BE2C (cell line): ENCODE measurements around the gene CLSTN2.

Experiments
- DNase-seq: peaks from one replicate; pipeline ENCODE4 v3.0.0-alpha.2; 2020
- H3K27me3 ChIP-seq: fragments of 250-450 bp; sonication (Bioruptor Pico); 2 replicates; pipeline ENCODE4 v1.5.1; 2020; ENCODE audit warnings: mild to moderate bottlenecking
- H3K36me3 ChIP-seq: fragments of 250-450 bp; sonication (Bioruptor Pico); 2 replicates; pipeline ENCODE4 v1.5.1; 2020; ENCODE audit warnings: mild to moderate bottlenecking
- H3K4me1 ChIP-seq: fragments of 250-450 bp; sonication (Bioruptor Pico); 2 replicates; pipeline ENCODE4 v1.5.1; 2020
- H3K4me3 ChIP-seq: 2 replicates; pipeline ENCODE4 v1.5.1; 2011; ENCODE audit warnings: low read depth, low read length
- H3K9me3 ChIP-seq: fragments of 250-450 bp; sonication (Bioruptor Pico); 2 replicates; pipeline ENCODE4 v1.5.1; 2020
- CTCF ChIP-seq: IDR thresholded peaks from 2 replicates; pipeline ENCODE4 v1.5.1; 2012; ENCODE audit warnings: mild to moderate bottlenecking, low read depth, low read length

The CLSTN2 gene

DNA sequence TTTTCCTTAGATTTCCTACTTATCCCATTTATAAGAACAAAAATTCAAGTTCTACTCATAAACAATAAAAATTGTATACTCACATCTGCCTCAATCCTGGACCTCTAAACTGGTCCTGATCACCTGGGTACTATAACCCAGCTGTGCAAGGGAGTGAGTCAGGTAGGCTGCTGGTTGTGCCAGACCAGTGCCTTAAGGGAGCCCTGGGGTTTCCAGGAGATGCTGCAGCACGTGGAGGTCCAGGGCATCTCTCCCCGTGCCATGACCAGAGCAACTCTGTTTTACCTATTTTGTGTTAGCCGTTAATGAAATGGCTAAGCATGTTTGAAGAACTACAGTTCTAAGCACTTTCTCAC lies 602.7 kb downstream of the CLSTN2 start:
- Histone ChIP-seq H3K4me3 (no peak overlapping the region), H3K4me1 (no peaks in the 10 kb centered on the region; the same call in 1 of the 2 replicates), H3K27me3 (no peaks in the 10 kb centered on the region), H3K36me3 (no peaks in the 10 kb centered on the region), H3K9me3 (no peaks in the 10 kb centered on the region)
- DNase-seq, result no peak
- TF ChIP-seq CTCF, result no peak

- Histone ChIP-seq H3K4me1 (no peaks in the 10 kb centered on the region; the same call in 1 of the 2 replicates), H3K27me3 (no peaks in the 10 kb centered on the region), H3K9me3 (no peaks in the 10 kb centered on the region), H3K36me3 (no peaks in the 10 kb centered on the region), H3K4me3 (no peak overlapping the region)
- no peak for DNase-seq
- no peak for TF ChIP-seq CTCF
Measured at GRCh38 chr3:140540262-140540661, 605.3 kb downstream of the CLSTN2 start.

DNA sequence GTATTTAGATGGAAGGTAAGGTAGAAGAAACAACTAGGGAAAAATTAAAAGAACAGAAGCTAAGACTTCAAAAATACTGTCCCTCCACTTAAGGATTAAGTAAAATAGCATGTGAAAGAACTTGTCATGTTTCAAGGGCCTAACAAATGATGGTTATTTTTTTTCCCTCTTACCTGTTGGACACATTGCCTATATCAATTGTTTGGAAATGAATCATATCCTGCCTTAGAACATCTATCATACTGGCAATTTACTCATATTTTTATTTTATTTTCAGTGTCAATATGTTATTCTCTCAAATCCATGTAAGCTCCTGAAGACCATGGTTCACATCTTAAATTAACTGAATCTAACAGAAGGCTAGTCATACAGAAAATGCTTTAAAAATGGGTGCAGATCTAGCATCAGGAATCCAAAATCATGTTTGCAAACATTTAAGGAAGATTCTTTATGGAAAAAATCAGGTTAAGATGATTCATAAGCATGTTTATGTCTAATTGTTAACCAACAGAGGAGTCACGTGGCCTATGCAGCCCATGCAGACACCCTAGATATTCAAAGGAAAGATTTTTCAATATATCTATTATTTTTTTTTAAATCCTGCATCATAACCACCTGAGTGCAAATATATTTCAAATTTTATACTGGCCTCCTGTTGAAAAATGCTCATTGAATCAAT lies 607.1 kb downstream of the CLSTN2 start:
- no peak for DNase-seq
- Histone ChIP-seq H3K4me1 (no peaks in the 10 kb centered on the region; the same call in 1 of the 2 replicates), H3K9me3 (no peaks in the 10 kb centered on the region), H3K27me3 (no peaks in the 10 kb centered on the region), H3K36me3 (no peaks in the 10 kb centered on the region), H3K4me3 (no peak overlapping the region)
- no peak for TF ChIP-seq CTCF

- no peak for DNase-seq
- no peak for TF ChIP-seq CTCF
Measured at GRCh38 chr3:140545197-140545596, 610.2 kb downstream of the CLSTN2 start.

GRCh38 chr3:140545756-140546155 lies 610.8 kb downstream of the CLSTN2 start:
- H3K4me1 ChIP-seq, result no peaks in the 10 kb centered on the region
- no peaks in the 10 kb centered on the region for H3K36me3 ChIP-seq
- no peaks in the 10 kb centered on the region for H3K9me3 ChIP-seq
- H3K27me3 ChIP-seq, result no peaks in the 10 kb centered on the region
- no peak for TF ChIP-seq CTCF
- no peak overlapping the region for H3K4me3 ChIP-seq
- DNase-seq, result no peak

More at GRCh38 chr3:140545197-140545596, 610.2 kb downstream of the CLSTN2 start:
- no peaks in the 10 kb centered on the region for H3K4me1 ChIP-seq
- H3K36me3 ChIP-seq, result no peaks in the 10 kb centered on the region
- no peaks in the 10 kb centered on the region for H3K9me3 ChIP-seq
- no peak overlapping the region for H3K4me3 ChIP-seq
- no peaks in the 10 kb centered on the region for H3K27me3 ChIP-seq

GRCh38 chr3:140546649-140547048 lies 611.7 kb downstream of the CLSTN2 start:
- Histone ChIP-seq H3K36me3 (no peaks in the 10 kb centered on the region), H3K9me3 (no peaks in the 10 kb centered on the region), H3K27me3 (no peaks in the 10 kb centered on the region), H3K4me1 (no peaks in the 10 kb centered on the region), H3K4me3 (no peak overlapping the region)
- TF ChIP-seq CTCF, result no peak
- DNase-seq, result no peak
